Neural progenitor cell (in vitro differentiated cells): Measurements from ENCODE around the gene SUPT20H. TPM values are rescaled to one million over a fixed set of nuclear protein-coding genes. Genes with fewer than 3 reads are reported as not detected.
A peak's percentile ranks its signal among the peaks of the same experiment; 100 is the strongest.

Experiments used
- DNase-seq: peaks from one replicate; pipeline ENCODE4 v3.0.0-alpha.2; 2016; ENCODE audit warnings: low spot score
- H2AFZ ChIP-seq: fragments of 200-600 bp; sonication (generic); replicated peaks from 2 replicates; pipeline ENCODE4 v1.6.1; 2016; ENCODE audit warnings: antibody characterized with exemption
- H3F3A ChIP-seq: fragments of 200-600 bp; sonication (generic); 2 replicates; pipeline ENCODE4 v1.6.1; 2016; ENCODE audit warnings: antibody characterized with exemption, low read depth
- H3K27ac ChIP-seq: fragments of 200-600 bp; sonication (generic); 2 replicates; pipeline ENCODE4 v1.5.1; 2016; ENCODE audit warnings: mild to moderate bottlenecking
- H3K27me3 ChIP-seq: fragments of 200-600 bp; sonication (generic); 2 replicates; pipeline ENCODE4 v1.6.1; 2016; ENCODE audit warnings: mild to moderate bottlenecking, moderate library complexity
- H3K36me3 ChIP-seq: fragments of 200-600 bp; sonication (generic); 2 replicates; pipeline ENCODE4 v1.5.1; 2016
- H3K4me1 ChIP-seq: fragments of 200-600 bp; sonication (generic); 2 replicates; pipeline ENCODE4 v1.6.1; 2016; ENCODE audit warnings: mixed run types
- H3K4me2 ChIP-seq: fragments of 200-600 bp; sonication (generic); 2 replicates; pipeline ENCODE4 v1.6.1; 2016
- H3K4me3 ChIP-seq: fragments of 200-600 bp; sonication (generic); 2 replicates; pipeline ENCODE4 v1.5.1; 2016
- H3K79me2 ChIP-seq: fragments of 200-600 bp; sonication (generic); 2 replicates; pipeline ENCODE4 v1.6.1; 2016; ENCODE audit warnings: low read depth
- H3K9ac ChIP-seq: fragments of 200-600 bp; sonication (generic); 2 replicates; pipeline ENCODE4 v1.6.1; 2016
- H3K9me3 ChIP-seq: fragments of 200-600 bp; sonication (generic); 2 replicates; pipeline ENCODE4 v1.5.1; 2016; ENCODE audit warnings: low read depth
- H4K20me1 ChIP-seq: fragments of 200-600 bp; sonication (generic); 2 replicates; pipeline ENCODE4 v1.6.1; 2016; ENCODE audit warnings: low read depth
- H3K27ac Mint-ChIP-seq: 3 replicates; pipeline ENCODE4 v1.8.0; 2021; ENCODE audit warnings: mixed read lengths
- H3K27me3 Mint-ChIP-seq: 2 replicates; pipeline ENCODE4 v1.8.0; 2022; ENCODE audit warnings: low read depth, mild to moderate bottlenecking, inconsistent platforms, moderate library complexity, mixed read lengths; ENCODE audit not compliant: insufficient read depth
- H3K36me3 Mint-ChIP-seq: 3 replicates; pipeline ENCODE4 v1.8.0; 2021; ENCODE audit warnings: mixed read lengths
- H3K4me1 Mint-ChIP-seq: 3 replicates; pipeline ENCODE4 v1.8.0; 2021; ENCODE audit warnings: mixed read lengths
- H3K4me3 Mint-ChIP-seq: 3 replicates; pipeline ENCODE4 v1.8.0; 2021; ENCODE audit warnings: mild to moderate bottlenecking, moderate library complexity, mixed read lengths
- H3K9me3 Mint-ChIP-seq: 3 replicates; pipeline ENCODE4 v1.8.0; 2020; ENCODE audit warnings: mixed read lengths
- CTCF ChIP-seq: fragments of 200-600 bp; sonication (generic); IDR thresholded peaks from 2 replicates; pipeline ENCODE4 v1.5.1; 2017; ENCODE audit warnings: antibody characterized with exemption, mild to moderate bottlenecking
- EZH2 ChIP-seq: fragments of 200-600 bp; sonication (generic); IDR thresholded peaks from 2 replicates; pipeline ENCODE4 v1.6.1; 2017; ENCODE audit warnings: antibody characterized with exemption, mild to moderate bottlenecking, moderate library complexity
- EZH2phosphoT487 ChIP-seq: fragments of 200-600 bp; sonication (generic); IDR thresholded peaks from 2 replicates; pipeline ENCODE4 v1.6.1; 2017; ENCODE audit warnings: antibody characterized with exemption
- total RNA-seq: library from RNA; depleted of rRNA; stranded (reverse); fragments of >200 nt; gene quantifications from 2 replicates; pipeline ENCODE4 v1.2.3, GENCODE V29; 2015; ENCODE audit warnings: low replicate concordance

The SUPT20H gene
- total RNA-seq, 1 donor from 2014 or later: 88.2 TPM

GRCh38 chr13:37102896-37103295, 43.4 kb upstream of the SUPT20H start:
- Mint-ChIP-seq H3K4me1 (peaks cover 48% of the 10 kb centered on the region), H3K27ac (peak overlapping the region; percentile 89), H3K36me3 (no peaks in the 10 kb centered on the region), H3K9me3 (peaks cover 10% of the 10 kb centered on the region), H3K4me3 (no peak overlapping the region), H3K27me3 (no peaks in the 10 kb centered on the region)
- H3K9me3 ChIP-seq: no peaks in the 10 kb centered on the region
- H3K27me3 ChIP-seq: no peaks in the 10 kb centered on the region
- H3K4me3 ChIP-seq: no peak overlapping the region
- peaks cover 6% of the 10 kb centered on the region for H3K4me1 ChIP-seq
- H3K4me2 ChIP-seq: no peak overlapping the region
- TF ChIP-seq CTCF: no peak
- H3K27ac ChIP-seq: no peak overlapping the region
- H4K20me1 ChIP-seq: no peaks in the 10 kb centered on the region
- DNase-seq: no peak
- no peak overlapping the region for H3K9ac ChIP-seq
- peak overlapping the region; percentile 2 for H2AFZ ChIP-seq
- H3K36me3 ChIP-seq: no peaks in the 10 kb centered on the region
- no peaks in the 10 kb centered on the region for H3F3A ChIP-seq
- H3K79me2 ChIP-seq: no peaks in the 10 kb centered on the region

- Histone ChIP-seq H4K20me1 (no peaks in the 10 kb centered on the region), H3K4me3 (no peak overlapping the region), H3K79me2 (no peaks in the 10 kb centered on the region), H3K9ac (no peak overlapping the region), H3K27ac (no peak overlapping the region), H3K36me3 (no peaks in the 10 kb centered on the region), H3K4me2 (no peak overlapping the region), H3F3A (no peaks in the 10 kb centered on the region), H3K27me3 (no peaks in the 10 kb centered on the region), H2AFZ (no peak overlapping the region), H3K4me1 (peaks cover 1% of the 10 kb centered on the region), H3K9me3 (no peaks in the 10 kb centered on the region)
- Mint-ChIP-seq H3K9me3 (peaks cover 10% of the 10 kb centered on the region), H3K36me3 (no peaks in the 10 kb centered on the region), H3K27me3 (no peaks in the 10 kb centered on the region), H3K4me3 (no peak overlapping the region), H3K27ac (no peak overlapping the region), H3K4me1 (peaks cover 38% of the 10 kb centered on the region)
- no peak for DNase-seq
- TF ChIP-seq CTCF (no peak), EZH2phosphoT487 (no peak), EZH2 (no peak)
Observed at GRCh38 chr13:37101201-37101600, 41.7 kb upstream of the SUPT20H start.

- Mint-ChIP-seq H3K9me3 (peaks cover 7% of the 10 kb centered on the region), H3K4me3 (no peak overlapping the region), H3K27ac (no peak overlapping the region), H3K27me3 (no peaks in the 10 kb centered on the region), H3K4me1 (peaks cover 33% of the 10 kb centered on the region), H3K36me3 (no peaks in the 10 kb centered on the region)
- no peaks in the 10 kb centered on the region for H3K27me3 ChIP-seq
- no peak overlapping the region for H3K4me2 ChIP-seq
- H3K36me3 ChIP-seq: no peaks in the 10 kb centered on the region
- no peaks in the 10 kb centered on the region for H4K20me1 ChIP-seq
- TF ChIP-seq EZH2 (no peak), EZH2phosphoT487 (no peak), CTCF (no peak)
- H3K4me1 ChIP-seq: no peaks in the 10 kb centered on the region
- H3K9me3 ChIP-seq: no peaks in the 10 kb centered on the region
- no peaks in the 10 kb centered on the region for H3F3A ChIP-seq
- H3K79me2 ChIP-seq: no peaks in the 10 kb centered on the region
- DNase-seq: no peak
- no peak overlapping the region for H3K4me3 ChIP-seq
- H3K27ac ChIP-seq: no peak overlapping the region
- no peak overlapping the region for H2AFZ ChIP-seq
- H3K9ac ChIP-seq: no peak overlapping the region
Observed at GRCh38 chr13:37100731-37101130, 41.2 kb upstream of the SUPT20H start.

- Mint-ChIP-seq H3K4me1 (peaks cover 4% of the 10 kb centered on the region), H3K4me3 (no peak overlapping the region), H3K36me3 (no peaks in the 10 kb centered on the region), H3K27me3 (no peaks in the 10 kb centered on the region), H3K27ac (no peak overlapping the region), H3K9me3 (no peaks in the 10 kb centered on the region)
- no peak overlapping the region for H3K9ac ChIP-seq
- H3K36me3 ChIP-seq: no peaks in the 10 kb centered on the region
- no peaks in the 10 kb centered on the region for H3K27me3 ChIP-seq
- H3K27ac ChIP-seq: no peak overlapping the region
- TF ChIP-seq EZH2phosphoT487: no peak
- TF ChIP-seq CTCF: no peak
- TF ChIP-seq EZH2: no peak
- H3F3A ChIP-seq: peaks cover 4% of the 10 kb centered on the region
- no peak for DNase-seq
- H3K79me2 ChIP-seq: no peaks in the 10 kb centered on the region
- H3K9me3 ChIP-seq: no peaks in the 10 kb centered on the region
- no peak overlapping the region for H3K4me3 ChIP-seq
- no peak overlapping the region for H2AFZ ChIP-seq
- no peaks in the 10 kb centered on the region for H4K20me1 ChIP-seq
- no peak overlapping the region for H3K4me2 ChIP-seq
- peaks cover 9% of the 10 kb centered on the region for H3K4me1 ChIP-seq
Observed at GRCh38 chr13:37097076-37097475, 37.6 kb upstream of the SUPT20H start.
